WERI-Rb-1 (cell line): Measurements from ENCODE around the gene UBAC1.

ENCODE experiments used
- DNase-seq: peaks from one replicate; pipeline ENCODE4 v3.0.0-alpha.2; 2020
- H3K27ac ChIP-seq: fragments of 250-450 bp; sonication (Bioruptor Pico); 2 replicates; pipeline ENCODE4 v1.5.1; 2020; ENCODE audit warnings: mild to moderate bottlenecking, moderate library complexity
- H3K27me3 ChIP-seq: fragments of 250-450 bp; sonication (Bioruptor Pico); 2 replicates; pipeline ENCODE4 v1.5.1; 2021; ENCODE audit warnings: mild to moderate bottlenecking, low read depth, moderate library complexity; ENCODE audit not compliant: insufficient read depth, severe bottlenecking
- H3K36me3 ChIP-seq: fragments of 250-450 bp; sonication (Bioruptor Pico); 2 replicates; pipeline ENCODE4 v1.5.1; 2020; ENCODE audit warnings: mild to moderate bottlenecking, moderate library complexity
- H3K4me3 ChIP-seq: 2 replicates; pipeline ENCODE4 v1.5.1; 2011; ENCODE audit warnings: low read depth, mild to moderate bottlenecking, control low read depth, low read length
- H3K9me3 ChIP-seq: fragments of 250-450 bp; sonication (Bioruptor Pico); 2 replicates; pipeline ENCODE4 v1.5.1; 2021; ENCODE audit warnings: mild to moderate bottlenecking, moderate library complexity; ENCODE audit not compliant: severe bottlenecking
- TF ChIP-seq, protein P1 (sequence below): IDR thresholded peaks from 2 replicates; pipeline ENCODE4 v1.5.1; 2011; ENCODE audit warnings: low read depth, mild to moderate bottlenecking, control low read depth, inconsistent platforms, low read length

The UBAC1 gene

DNA sequence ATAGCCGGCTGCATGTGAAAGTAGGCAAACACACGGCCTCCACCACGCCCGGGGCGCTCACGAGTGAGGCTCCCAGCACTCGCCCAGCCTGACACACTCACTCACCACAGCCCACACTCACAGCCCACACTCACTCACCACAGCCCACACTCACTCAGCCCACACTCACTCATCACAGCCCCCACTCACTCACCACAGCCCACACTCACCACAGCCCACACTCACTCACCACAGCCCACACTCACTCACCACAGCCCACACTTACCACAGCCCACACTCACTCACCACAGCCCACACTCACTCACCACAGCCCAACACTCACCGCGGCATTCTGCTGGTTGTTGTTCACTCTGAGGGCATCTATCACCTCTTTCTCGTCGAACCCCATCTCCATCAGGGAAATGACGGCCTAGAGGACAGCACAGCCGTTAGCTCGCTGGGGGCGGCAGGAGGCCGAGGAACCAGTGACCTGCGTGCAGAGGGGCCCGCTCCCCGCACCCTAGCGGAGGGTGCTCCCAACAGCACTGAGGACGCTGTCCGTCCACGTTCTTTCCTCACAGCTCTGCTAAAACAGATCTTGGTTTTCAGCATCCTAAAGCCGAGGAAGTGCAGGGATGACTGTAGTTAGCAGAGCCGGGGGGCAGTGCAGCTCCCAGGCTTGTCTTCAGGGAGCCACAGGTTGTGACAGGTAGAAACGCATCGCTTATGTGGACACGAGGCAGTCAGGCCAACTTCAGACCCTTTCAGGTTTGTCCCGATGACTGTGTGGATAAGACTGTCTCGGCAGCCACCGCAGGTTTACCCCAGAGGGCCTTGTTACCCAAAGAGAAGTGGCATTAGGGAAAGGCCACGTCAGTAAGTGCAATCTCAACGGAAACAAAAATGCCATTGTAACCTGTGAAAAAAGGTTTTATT lies 21.6 kb downstream of the UBAC1 start:
- no peaks in the 10 kb centered on the region for H3K27me3 ChIP-seq
- TF ChIP-seq, protein P1, sequence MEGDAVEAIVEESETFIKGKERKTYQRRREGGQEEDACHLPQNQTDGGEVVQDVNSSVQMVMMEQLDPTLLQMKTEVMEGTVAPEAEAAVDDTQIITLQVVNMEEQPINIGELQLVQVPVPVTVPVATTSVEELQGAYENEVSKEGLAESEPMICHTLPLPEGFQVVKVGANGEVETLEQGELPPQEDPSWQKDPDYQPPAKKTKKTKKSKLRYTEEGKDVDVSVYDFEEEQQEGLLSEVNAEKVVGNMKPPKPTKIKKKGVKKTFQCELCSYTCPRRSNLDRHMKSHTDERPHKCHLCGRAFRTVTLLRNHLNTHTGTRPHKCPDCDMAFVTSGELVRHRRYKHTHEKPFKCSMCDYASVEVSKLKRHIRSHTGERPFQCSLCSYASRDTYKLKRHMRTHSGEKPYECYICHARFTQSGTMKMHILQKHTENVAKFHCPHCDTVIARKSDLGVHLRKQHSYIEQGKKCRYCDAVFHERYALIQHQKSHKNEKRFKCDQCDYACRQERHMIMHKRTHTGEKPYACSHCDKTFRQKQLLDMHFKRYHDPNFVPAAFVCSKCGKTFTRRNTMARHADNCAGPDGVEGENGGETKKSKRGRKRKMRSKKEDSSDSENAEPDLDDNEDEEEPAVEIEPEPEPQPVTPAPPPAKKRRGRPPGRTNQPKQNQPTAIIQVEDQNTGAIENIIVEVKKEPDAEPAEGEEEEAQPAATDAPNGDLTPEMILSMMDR = no peak
- H3K27ac ChIP-seq = no peak overlapping the region
- H3K9me3 ChIP-seq = peaks cover 2% of the 10 kb centered on the region
- DNase-seq = no peak
- peaks cover 72% of the 10 kb centered on the region for H3K36me3 ChIP-seq
- no peak overlapping the region for H3K4me3 ChIP-seq

DNA sequence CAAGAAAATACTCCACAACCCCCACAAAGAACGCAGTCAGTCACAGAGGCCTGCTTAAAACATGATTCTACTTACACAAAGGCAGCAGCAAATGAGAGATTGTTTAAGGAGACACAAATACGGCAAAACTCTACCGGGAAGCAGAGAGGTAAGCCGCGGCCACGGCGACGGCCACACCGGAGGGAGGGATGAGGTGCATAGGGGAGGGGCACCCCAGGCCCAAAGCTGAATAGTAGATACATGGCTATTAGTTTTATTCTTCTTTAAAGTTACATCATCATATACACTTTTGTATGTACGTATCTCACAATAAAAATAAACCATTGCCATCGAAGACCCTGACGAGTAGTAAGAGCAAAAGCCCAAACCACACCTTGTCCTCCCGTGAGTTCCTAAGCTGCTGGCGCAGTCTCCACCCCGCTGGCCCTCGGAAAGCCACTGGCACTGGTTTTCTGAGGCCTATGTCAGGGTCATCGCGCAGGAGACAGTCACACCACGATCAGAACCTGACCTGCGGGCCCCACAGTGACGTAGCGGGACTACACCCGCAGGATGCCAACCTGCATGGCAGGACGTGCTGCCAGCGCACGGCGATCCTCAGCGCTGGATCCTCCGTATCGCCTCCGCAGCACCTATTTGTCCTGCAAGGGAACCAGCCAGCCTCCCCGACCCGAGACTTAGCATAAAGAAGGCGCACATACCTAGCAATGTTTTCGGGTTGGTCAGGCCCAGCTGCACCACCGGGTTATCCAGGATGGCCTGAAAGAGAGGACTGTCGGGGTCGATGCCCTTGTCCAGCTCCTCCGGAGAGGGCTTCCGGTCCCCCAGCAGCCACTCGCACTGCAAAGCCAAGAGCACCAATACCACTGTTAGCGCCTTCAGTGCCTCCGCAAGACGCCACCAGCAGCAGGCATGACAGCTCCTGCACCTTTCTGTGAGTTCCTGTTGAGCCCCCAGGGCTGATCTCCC lies 23.4 kb downstream of the UBAC1 start:
- no peak for DNase-seq
- TF ChIP-seq, protein P1 = no peak
- Histone ChIP-seq H3K4me3 (no peak overlapping the region), H3K27me3 (no peaks in the 10 kb centered on the region), H3K27ac (no peak overlapping the region), H3K9me3 (peaks cover 2% of the 10 kb centered on the region), H3K36me3 (peaks cover 62% of the 10 kb centered on the region)

DNA sequence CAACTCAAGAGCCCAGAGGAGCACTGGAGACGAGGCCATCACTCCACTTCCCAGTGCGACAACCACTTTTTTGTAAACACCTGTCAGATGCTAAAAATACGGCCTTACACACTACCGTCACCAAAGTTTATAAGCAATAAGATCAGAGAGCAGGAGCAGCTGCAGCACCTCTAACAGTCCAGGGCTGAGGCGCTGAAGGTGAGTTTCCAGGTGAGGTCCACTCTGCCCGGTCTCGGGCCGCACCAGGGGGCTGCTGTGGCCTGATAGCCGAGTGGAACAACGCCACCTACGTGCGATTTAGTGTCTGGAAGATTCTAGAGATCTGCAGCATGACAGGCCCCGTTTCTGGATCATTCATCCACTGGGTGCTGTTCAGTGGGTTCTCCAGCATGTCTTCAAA lies 28.1 kb downstream of the UBAC1 start:
- TF ChIP-seq, protein P1 = no peak
- Histone ChIP-seq H3K9me3 (peaks cover 2% of the 10 kb centered on the region), H3K4me3 (no peak overlapping the region), H3K27me3 (no peaks in the 10 kb centered on the region), H3K36me3 (peaks cover 45% of the 10 kb centered on the region), H3K27ac (no peak overlapping the region)
- DNase-seq = no peak

DNA sequence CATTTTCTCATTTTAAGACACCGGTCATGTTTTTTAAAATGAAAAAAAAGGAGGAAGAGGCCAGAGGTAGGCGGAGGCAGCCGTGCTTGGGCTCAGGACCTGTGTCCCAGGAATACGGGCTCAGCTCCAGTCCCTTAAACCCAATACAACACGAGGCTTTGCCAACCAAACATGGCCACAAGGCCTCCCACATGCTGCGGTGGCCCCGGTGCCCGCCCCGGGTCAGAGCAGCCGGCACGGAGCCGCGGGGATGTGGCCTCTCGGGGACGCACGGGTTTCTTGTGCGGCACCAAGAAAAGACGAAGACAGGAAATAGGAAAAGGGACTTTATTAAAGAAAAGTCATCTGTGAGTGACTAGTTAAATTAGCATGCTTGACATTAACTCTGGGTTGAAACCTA lies 28.5 kb downstream of the UBAC1 start:
- peaks cover 40% of the 10 kb centered on the region for H3K36me3 ChIP-seq
- TF ChIP-seq, protein P1 = no peak
- no peak overlapping the region for H3K4me3 ChIP-seq
- no peak for DNase-seq
- peaks cover 2% of the 10 kb centered on the region for H3K9me3 ChIP-seq
- H3K27ac ChIP-seq = no peak overlapping the region
- no peaks in the 10 kb centered on the region for H3K27me3 ChIP-seq

DNA sequence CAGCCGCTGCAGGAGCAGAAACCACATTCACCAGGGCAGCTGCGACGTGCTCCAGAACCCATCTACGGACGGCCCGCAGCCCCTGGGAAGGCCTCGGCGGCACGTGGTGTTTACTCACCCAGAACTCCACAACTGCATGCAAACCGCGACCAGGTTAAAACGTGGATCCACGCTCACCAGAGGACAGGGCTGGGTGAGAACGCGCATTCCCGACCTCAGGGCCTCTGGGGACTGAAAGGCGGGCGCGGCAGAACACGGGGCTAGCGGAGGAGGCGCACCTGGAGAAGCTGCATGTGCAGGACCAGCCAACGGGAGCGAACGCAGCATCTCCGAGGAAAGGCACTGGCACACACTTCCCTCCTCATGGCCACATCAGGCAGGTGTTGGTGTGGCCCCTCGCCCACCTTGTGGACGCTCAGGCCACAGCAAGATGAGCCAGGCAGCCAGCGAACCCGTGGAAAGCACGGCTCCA lies 29.8 kb downstream of the UBAC1 start:
- no peaks in the 10 kb centered on the region for H3K9me3 ChIP-seq
- no peaks in the 10 kb centered on the region for H3K27me3 ChIP-seq
- TF ChIP-seq, protein P1 = no peak
- H3K36me3 ChIP-seq = peaks cover 28% of the 10 kb centered on the region
- DNase-seq = no peak
- no peak overlapping the region for H3K27ac ChIP-seq
- no peak overlapping the region for H3K4me3 ChIP-seq
